ENCODE results near the gene CDC34.

The CDC34 gene

DNA sequence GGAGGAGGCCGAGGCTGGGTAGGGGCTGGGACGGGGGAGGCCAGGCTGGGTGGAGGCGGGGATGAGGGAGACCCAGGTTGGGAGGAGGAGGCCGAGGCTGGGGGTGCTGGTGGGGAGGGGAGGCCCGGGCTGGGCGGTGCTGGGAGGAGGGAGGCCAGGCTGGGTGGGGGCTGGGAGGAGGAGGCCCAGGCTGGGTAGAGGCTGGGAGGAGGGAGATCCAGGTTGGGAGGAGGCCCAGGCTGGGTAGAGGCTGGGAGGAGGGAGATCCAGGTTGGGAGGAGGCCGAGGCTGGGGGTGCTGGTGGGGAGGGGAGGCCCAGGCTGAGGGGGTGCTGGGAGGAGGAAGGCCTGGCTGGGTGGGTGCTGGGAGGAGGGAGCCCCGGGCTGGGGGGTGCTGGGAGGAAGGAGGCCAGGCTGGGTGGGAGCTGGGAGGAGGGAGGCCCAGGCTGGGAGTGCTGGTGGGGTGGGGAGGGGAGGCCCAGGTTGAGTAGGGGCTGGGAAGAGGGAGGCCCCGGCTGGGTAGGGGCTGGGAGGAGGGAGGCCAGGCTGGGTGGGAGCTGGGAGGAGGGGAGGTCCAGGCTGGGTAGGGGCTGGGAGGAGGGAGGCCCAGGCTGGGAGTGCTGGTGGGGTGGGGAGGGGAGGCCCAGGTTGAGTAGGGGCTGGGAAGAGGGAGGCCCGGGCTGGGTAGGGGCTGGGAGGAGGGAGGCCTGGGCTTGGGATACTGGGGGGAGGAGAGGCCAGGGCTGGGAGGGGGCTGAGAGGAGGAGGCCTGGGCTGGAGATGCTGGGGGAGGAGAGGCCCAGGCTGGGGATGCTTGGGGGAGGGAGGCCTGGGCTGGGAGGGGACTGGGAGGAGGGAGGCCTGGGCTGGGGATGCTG, 13.6 kb upstream of the CDC34 start:
- Histone ChIP-seq H3K4me1 (ENCODE audit: control insufficient read depth, insufficient read depth, low read depth, low read length) (peaks cover 24% of the 10 kb centered on the region), H2AK5ac (ENCODE audit: low read length, severe bottlenecking) (no peak overlapping the region), H3K4me2 (ENCODE audit: low read length, poor library complexity, severe bottlenecking) (no peak overlapping the region), H2BK120ac (ENCODE audit: low read depth, low read length) (peak overlapping the region; percentile 98), H2BK12ac (ENCODE audit: low read length in 2 of 2) (peak overlapping the region in 1 of 2 experiments; percentile 86), H3K9ac (ENCODE audit: low read length) (no peak overlapping the region), H4K8ac (ENCODE audit: low read length) (peak overlapping the region; percentile 82), H2AFZ (ENCODE audit: low read depth, low read length) (no peak overlapping the region), H3K9me3 (ENCODE audit: control insufficient read depth, low read length) (no peaks in the 10 kb centered on the region), H3K4me3 (ENCODE audit: insufficient read depth in 1 of 2, low read depth in 1 of 2, low read length in 2 of 2) (no peak overlapping the region), H3K4ac (ENCODE audit: low read depth in 1 of 2, low read length in 2 of 2) (peak overlapping the region; percentile 58 to 81), H3K23ac (ENCODE audit: low read length in 2 of 2) (no peak overlapping the region), H3K27ac (ENCODE audit: low read length, poor library complexity, severe bottlenecking) (no peak overlapping the region), H3K18ac (ENCODE audit: low read depth in 1 of 2, low read length in 2 of 2) (peak overlapping the region; percentile 79 to 95), H3K79me1 (replicated peaks; ENCODE audit: low read length, poor library complexity, severe bottlenecking) (peaks cover 14% of the 10 kb centered on the region), H3K36me3 (ENCODE audit: control insufficient read depth in 1 of 2, insufficient read depth in 2 of 2, low read depth in 1 of 2, low read length in 2 of 2) (peaks cover 15 to 52% of the 10 kb centered on the region in 2 experiments), H3K14ac (ENCODE audit: low read length in 2 of 2) (no peak overlapping the region), H2BK15ac (ENCODE audit: low read depth, poor library complexity, severe bottlenecking) (peak overlapping the region; percentile 89), H4K91ac (ENCODE audit: low read length) (peak overlapping the region; percentile 98), H2BK5ac (ENCODE audit: low read depth, low read length, poor library complexity, severe bottlenecking) (peak overlapping the region; percentile 80), H3K27me3 (ENCODE audit: control insufficient read depth in 1 of 2, insufficient read depth in 1 of 2, low read length in 2 of 2) (no peaks in the 10 kb centered on the region)
- WGBS, result 51% methylated on average over 10 of the region's 10 CpGs
- peak; percentile 92 for DNase-seq

DNA sequence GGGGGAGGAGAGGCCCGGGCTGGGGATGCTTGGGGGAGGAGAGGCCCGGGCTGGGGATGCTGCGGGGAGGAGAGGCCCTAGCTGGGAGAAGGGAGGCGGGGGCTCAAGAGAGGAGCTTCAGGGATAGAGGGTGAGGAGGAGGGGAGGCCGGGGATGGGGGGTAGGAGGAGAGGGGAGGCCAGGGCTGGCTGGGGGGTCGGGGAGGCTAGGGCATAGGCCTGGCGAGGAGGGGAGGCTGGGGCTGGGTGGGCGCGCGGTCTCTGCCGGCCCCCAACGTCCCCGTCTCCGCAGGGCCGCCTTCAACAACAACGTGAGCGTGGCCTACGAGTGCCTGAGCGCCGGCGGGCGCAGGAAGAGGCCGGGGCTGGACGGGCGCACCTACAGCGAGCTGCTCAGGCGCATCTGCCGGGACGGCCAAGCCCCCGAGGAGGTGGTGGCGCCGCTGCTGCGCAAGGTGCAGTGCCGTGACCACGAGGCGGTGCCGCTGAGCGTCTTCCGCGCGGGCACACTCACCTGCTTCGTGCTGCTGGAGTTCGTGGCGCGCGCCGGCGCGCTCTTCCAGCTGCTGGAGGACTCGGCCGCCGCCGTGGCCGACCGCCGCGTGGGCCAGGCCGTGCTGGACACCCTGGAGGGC, 12.8 kb upstream of the CDC34 start:
- peak overlapping the region; percentile 53 for H2AK5ac ChIP-seq (ENCODE audit: low read length, severe bottlenecking)
- H3K14ac ChIP-seq (ENCODE audit: low read length in 2 of 2), result peak overlapping the region in 1 of 2 experiments; percentile 85
- peak overlapping the region; percentile 98 to 99 for H3K18ac ChIP-seq (ENCODE audit: low read depth in 1 of 2, low read length in 2 of 2)
- H3K23ac ChIP-seq (ENCODE audit: low read length in 2 of 2), result no peak overlapping the region
- peak overlapping the region; percentile 96 to 98 for H2BK12ac ChIP-seq (ENCODE audit: low read length in 2 of 2)
- H2AFZ ChIP-seq (ENCODE audit: low read depth, low read length), result no peak overlapping the region
- peaks cover 13 to 46% of the 10 kb centered on the region in 2 experiments for H3K36me3 ChIP-seq (ENCODE audit: control insufficient read depth in 1 of 2, insufficient read depth in 2 of 2, low read depth in 1 of 2, low read length in 2 of 2)
- peak overlapping the region; percentile 100 for H4K91ac ChIP-seq (ENCODE audit: low read length)
- no peak overlapping the region for H3K4me2 ChIP-seq (ENCODE audit: low read length, poor library complexity, severe bottlenecking)
- no peak overlapping the region for H2BK5ac ChIP-seq (ENCODE audit: low read depth, low read length, poor library complexity, severe bottlenecking)
- no peak overlapping the region for H3K4me3 ChIP-seq (ENCODE audit: insufficient read depth in 1 of 2, low read depth in 1 of 2, low read length in 2 of 2)
- peak overlapping the region; percentile 97 for H4K8ac ChIP-seq (ENCODE audit: low read length)
- WGBS, result 74% methylated on average over 57 of the region's 58 CpGs
- no peak overlapping the region for H3K27ac ChIP-seq (ENCODE audit: low read length, poor library complexity, severe bottlenecking)
- peak overlapping the region; percentile 97 for H2BK15ac ChIP-seq (ENCODE audit: low read depth, poor library complexity, severe bottlenecking)
- no peaks in the 10 kb centered on the region for H3K27me3 ChIP-seq (ENCODE audit: control insufficient read depth in 1 of 2, insufficient read depth in 1 of 2, low read length in 2 of 2)
- H3K79me1 ChIP-seq (replicated peaks; ENCODE audit: low read length, poor library complexity, severe bottlenecking), result peaks cover 14% of the 10 kb centered on the region
- DNase-seq, result no peak
- peaks cover 24% of the 10 kb centered on the region for H3K4me1 ChIP-seq (ENCODE audit: control insufficient read depth, insufficient read depth, low read depth, low read length)
- H3K9ac ChIP-seq (ENCODE audit: low read length), result no peak overlapping the region
- no peaks in the 10 kb centered on the region for H3K9me3 ChIP-seq (ENCODE audit: control insufficient read depth, low read length)
- H2BK120ac ChIP-seq (ENCODE audit: low read depth, low read length), result peak overlapping the region; percentile 96
- peak overlapping the region; percentile 98 to 100 for H3K4ac ChIP-seq (ENCODE audit: low read depth in 1 of 2, low read length in 2 of 2)

DNA sequence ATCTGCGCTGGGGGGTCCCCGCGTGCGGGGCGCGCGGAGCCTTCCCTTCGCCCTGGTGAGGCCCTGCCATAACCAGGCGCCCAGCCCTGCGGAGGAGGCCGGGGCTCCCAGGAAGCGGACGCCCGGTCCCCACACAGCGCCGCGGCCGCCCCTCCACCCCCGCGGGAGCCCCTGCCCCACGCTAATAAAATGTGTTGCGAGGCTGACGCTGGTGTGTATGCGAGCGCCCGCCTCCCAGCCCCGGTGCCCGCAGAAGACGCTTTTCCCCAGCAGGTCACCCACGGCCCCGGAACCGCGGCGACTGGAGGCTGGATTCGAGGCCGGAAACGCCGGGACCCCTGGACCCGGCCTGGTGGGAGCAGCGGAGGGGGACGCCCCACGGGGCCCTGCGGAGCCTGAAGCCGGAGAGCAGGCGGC, 12.1 kb upstream of the CDC34 start:
- WGBS, result 98% methylated on average over 43 of the region's 45 CpGs
- Histone ChIP-seq H3K4ac (ENCODE audit: low read depth in 1 of 2, low read length in 2 of 2) (peak overlapping the region in 1 of 2 experiments; percentile 100), H3K23ac (ENCODE audit: low read length in 2 of 2) (no peak overlapping the region)

DNA sequence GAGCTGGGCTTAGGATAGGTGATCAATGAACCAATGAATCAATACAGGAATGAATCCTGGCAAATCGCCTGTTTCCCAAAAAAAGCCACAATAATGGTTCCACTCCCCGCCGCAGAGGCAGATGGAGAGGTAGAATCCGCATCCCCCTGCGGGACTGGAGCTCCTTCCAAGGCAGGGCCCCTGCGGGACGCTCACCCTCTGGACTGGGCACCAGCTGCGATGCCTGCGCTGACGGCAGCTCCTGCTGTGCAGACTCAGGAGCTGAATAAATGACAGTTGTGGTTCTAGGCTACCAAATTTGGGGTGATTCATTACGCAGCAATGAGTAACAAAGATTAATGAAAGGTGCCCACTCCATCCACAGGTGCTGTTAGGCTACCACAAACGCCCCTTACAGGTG, 8.8 kb upstream of the CDC34 start:
- H3K9me3 ChIP-seq (ENCODE audit: control insufficient read depth, low read length), result no peaks in the 10 kb centered on the region
- no peak overlapping the region for H3K4ac ChIP-seq (ENCODE audit: low read depth in 1 of 2, low read length in 2 of 2)
- H3K4me3 ChIP-seq (ENCODE audit: insufficient read depth in 1 of 2, low read depth in 1 of 2, low read length in 2 of 2), result no peak overlapping the region
- H3K14ac ChIP-seq (ENCODE audit: low read length in 2 of 2), result no peak overlapping the region
- no peak overlapping the region for H3K18ac ChIP-seq (ENCODE audit: low read depth in 1 of 2, low read length in 2 of 2)
- WGBS, result 95% methylated on average over 12 of the region's 12 CpGs
- peak overlapping the region; percentile 69 for H2BK15ac ChIP-seq (ENCODE audit: low read depth, poor library complexity, severe bottlenecking)
- no peak overlapping the region for H3K27ac ChIP-seq (ENCODE audit: low read length, poor library complexity, severe bottlenecking)
- H2BK12ac ChIP-seq (ENCODE audit: low read length in 2 of 2), result no peak overlapping the region
- H4K8ac ChIP-seq (ENCODE audit: low read length), result no peak overlapping the region
- no peak overlapping the region for H2AFZ ChIP-seq (ENCODE audit: low read depth, low read length)
- H3K4me1 ChIP-seq (ENCODE audit: control insufficient read depth, insufficient read depth, low read depth, low read length), result peaks cover 22% of the 10 kb centered on the region
- peaks cover 0 to 13% of the 10 kb centered on the region in 2 experiments for H3K27me3 ChIP-seq (ENCODE audit: control insufficient read depth in 1 of 2, insufficient read depth in 1 of 2, low read length in 2 of 2)
- H3K4me2 ChIP-seq (ENCODE audit: low read length, poor library complexity, severe bottlenecking), result no peak overlapping the region
- no peak overlapping the region for H2BK5ac ChIP-seq (ENCODE audit: low read depth, low read length, poor library complexity, severe bottlenecking)
- no peak overlapping the region for H3K23ac ChIP-seq (ENCODE audit: low read length in 2 of 2)
- peaks cover 7 to 32% of the 10 kb centered on the region in 2 experiments for H3K36me3 ChIP-seq (ENCODE audit: control insufficient read depth in 1 of 2, insufficient read depth in 2 of 2, low read depth in 1 of 2, low read length in 2 of 2)
- no peak overlapping the region for H2AK5ac ChIP-seq (ENCODE audit: low read length, severe bottlenecking)
- H3K9ac ChIP-seq (ENCODE audit: low read length), result no peak overlapping the region
- H3K79me1 ChIP-seq (replicated peaks; ENCODE audit: low read length, poor library complexity, severe bottlenecking), result peaks cover 2% of the 10 kb centered on the region
- H2BK120ac ChIP-seq (ENCODE audit: low read depth, low read length), result no peak overlapping the region
- H4K91ac ChIP-seq (ENCODE audit: low read length), result no peak overlapping the region
- no peak for DNase-seq

More for the DNA sequence above, 12.1 kb upstream of the CDC34 start:
- Histone ChIP-seq H3K36me3 (ENCODE audit: control insufficient read depth in 1 of 2, insufficient read depth in 2 of 2, low read depth in 1 of 2, low read length in 2 of 2) (peaks cover 7 to 38% of the 10 kb centered on the region in 2 experiments), H3K14ac (ENCODE audit: low read length in 2 of 2) (no peak overlapping the region), H2BK15ac (ENCODE audit: low read depth, poor library complexity, severe bottlenecking) (peak overlapping the region; percentile 97), H3K79me1 (replicated peaks; ENCODE audit: low read length, poor library complexity, severe bottlenecking) (peaks cover 10% of the 10 kb centered on the region), H4K8ac (ENCODE audit: low read length) (no peak overlapping the region), H2BK5ac (ENCODE audit: low read depth, low read length, poor library complexity, severe bottlenecking) (no peak overlapping the region), H3K27me3 (ENCODE audit: control insufficient read depth in 1 of 2, insufficient read depth in 1 of 2, low read length in 2 of 2) (no peaks in the 10 kb centered on the region), H2BK120ac (ENCODE audit: low read depth, low read length) (peak overlapping the region; percentile 96), H3K4me2 (ENCODE audit: low read length, poor library complexity, severe bottlenecking) (no peak overlapping the region), H3K4me1 (ENCODE audit: control insufficient read depth, insufficient read depth, low read depth, low read length) (peaks cover 28% of the 10 kb centered on the region), H3K9ac (ENCODE audit: low read length) (no peak overlapping the region), H3K27ac (ENCODE audit: low read length, poor library complexity, severe bottlenecking) (no peak overlapping the region), H3K4me3 (ENCODE audit: insufficient read depth in 1 of 2, low read depth in 1 of 2, low read length in 2 of 2) (no peak overlapping the region), H4K91ac (ENCODE audit: low read length) (peak overlapping the region; percentile 100), H2BK12ac (ENCODE audit: low read length in 2 of 2) (peak overlapping the region in 1 of 2 experiments; percentile 98), H3K9me3 (ENCODE audit: control insufficient read depth, low read length) (no peaks in the 10 kb centered on the region), H2AK5ac (ENCODE audit: low read length, severe bottlenecking) (no peak overlapping the region), H2AFZ (ENCODE audit: low read depth, low read length) (no peak overlapping the region), H3K18ac (ENCODE audit: low read depth in 1 of 2, low read length in 2 of 2) (peak overlapping the region; percentile 98 to 99)
- no peak for DNase-seq
